Measurements from ENCODE around the gene DEPP1.
A peak's percentile ranks its signal among the peaks of the same experiment; 100 is the strongest.

DNA sequence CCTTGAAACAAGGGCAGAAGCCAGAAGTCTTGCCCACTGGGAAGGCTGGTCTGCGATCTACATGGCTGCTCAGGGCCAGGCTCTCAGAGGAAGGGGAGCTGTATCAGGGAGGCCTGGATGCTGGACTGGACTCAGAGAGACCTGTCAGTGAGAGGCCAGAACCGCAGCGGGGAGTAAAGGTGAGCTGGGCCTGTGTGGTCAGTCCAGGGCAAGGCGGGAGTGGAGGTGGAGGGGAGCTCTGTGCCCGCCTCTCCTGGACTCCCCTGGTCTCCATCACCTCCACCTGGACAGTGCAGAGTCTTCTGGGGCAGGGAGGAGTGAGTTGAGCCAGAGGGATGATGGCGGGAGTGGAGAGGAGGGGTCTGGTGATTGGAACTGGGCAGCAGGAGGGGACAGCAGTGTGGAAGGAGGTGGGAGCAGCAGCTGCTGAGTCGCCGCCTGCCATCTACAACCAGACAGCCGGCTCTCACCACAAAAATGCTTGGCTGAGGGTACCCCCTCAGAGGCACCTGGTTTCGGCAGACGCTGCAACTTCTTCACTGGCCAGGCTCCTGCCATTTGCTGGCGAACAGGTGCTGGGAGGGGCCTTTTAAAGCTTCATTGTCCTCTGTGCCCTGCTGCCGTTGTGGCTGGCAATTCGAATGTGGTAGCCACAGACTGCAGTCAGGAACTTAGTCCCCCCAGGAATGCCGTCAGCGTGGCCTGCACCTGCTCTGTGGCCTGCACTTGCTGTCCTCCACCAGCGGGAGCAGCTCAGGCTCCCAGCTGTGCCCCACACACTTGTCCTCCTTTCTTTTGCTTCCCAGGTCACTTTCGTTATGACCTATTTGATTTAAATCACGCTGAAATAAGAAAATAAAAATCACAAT is 15.5 kb downstream of the DEPP1 start:
- TF ChIP-seq, protein P1, sequence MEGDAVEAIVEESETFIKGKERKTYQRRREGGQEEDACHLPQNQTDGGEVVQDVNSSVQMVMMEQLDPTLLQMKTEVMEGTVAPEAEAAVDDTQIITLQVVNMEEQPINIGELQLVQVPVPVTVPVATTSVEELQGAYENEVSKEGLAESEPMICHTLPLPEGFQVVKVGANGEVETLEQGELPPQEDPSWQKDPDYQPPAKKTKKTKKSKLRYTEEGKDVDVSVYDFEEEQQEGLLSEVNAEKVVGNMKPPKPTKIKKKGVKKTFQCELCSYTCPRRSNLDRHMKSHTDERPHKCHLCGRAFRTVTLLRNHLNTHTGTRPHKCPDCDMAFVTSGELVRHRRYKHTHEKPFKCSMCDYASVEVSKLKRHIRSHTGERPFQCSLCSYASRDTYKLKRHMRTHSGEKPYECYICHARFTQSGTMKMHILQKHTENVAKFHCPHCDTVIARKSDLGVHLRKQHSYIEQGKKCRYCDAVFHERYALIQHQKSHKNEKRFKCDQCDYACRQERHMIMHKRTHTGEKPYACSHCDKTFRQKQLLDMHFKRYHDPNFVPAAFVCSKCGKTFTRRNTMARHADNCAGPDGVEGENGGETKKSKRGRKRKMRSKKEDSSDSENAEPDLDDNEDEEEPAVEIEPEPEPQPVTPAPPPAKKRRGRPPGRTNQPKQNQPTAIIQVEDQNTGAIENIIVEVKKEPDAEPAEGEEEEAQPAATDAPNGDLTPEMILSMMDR (IDR thresholded peaks at IDR 0.05), result peak in 1 of 4 donors; percentile 25
- TF ChIP-seq POLR2A (IDR thresholded peaks at IDR 0.05), result no peak
